Measurements from ENCODE around the gene SLC6A3.
"Not testable (repeated sequence)": the region's sequence is repeated elsewhere in the genome, so short reads cannot be mapped to it uniquely, and the experiment has no call there.

Gene SLC6A3

DNA sequence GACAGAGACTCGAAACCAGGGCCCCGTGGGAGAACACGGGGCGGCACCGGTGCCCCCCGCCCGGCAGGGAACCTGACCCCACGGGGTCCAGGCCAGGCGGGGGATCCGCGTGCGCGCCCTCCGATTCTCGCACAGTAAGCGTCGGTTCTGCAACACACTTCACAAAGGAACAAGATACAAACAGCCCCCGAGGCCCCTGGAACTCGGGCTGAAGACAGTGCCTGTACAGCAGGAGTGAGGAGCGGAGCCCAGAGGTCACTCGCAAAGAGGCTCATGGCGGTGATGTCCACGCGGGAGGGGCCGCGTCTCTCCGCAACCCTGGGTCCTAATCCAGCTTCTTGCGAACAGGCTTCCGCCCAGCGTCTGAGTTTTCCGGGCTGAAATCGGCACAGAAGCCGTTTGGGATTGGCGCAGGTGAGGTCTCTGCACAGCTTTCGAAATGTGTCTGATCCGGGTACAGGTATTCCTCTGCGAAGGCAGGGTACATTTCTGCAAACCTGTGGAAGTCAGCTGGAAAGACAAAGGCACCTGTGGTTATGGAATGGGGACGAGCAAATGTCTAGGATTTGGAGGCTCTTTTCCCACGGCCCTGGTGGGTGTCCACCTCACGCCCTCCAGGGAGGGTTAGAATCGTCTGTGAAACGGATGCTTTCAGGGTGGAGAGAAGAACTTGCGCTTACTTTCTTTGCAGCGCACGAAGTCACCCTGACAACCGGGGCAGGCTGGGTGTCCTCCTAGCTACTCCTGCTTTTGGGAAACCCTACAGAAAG is 18.3 kb upstream of the SLC6A3 start:
- no peak for DNase-seq

- no peak for DNase-seq
Observed at GRCh38 chr5:1462358-1462757, 17.1 kb upstream of the SLC6A3 start.

DNA sequence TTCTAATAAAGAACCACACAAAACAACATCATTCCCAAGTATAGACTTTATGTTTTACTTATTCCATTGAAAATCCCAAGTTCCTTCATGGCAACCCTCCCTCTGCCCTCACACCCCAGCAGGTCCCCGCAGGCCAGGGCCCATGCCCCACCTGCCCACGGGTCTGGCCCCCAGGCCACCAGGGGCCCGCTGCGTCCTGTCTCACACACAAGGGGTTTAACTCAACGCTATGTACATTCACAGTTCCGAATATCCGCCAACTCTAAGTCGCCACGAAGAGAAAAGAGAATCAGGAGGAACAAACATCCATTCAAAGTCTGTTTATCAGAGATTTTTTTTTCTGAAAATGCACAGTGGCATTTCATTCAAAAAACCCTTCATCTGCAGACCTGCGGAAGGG is 16.2 kb upstream of the SLC6A3 start:
- DNase-seq = no peak

DNA sequence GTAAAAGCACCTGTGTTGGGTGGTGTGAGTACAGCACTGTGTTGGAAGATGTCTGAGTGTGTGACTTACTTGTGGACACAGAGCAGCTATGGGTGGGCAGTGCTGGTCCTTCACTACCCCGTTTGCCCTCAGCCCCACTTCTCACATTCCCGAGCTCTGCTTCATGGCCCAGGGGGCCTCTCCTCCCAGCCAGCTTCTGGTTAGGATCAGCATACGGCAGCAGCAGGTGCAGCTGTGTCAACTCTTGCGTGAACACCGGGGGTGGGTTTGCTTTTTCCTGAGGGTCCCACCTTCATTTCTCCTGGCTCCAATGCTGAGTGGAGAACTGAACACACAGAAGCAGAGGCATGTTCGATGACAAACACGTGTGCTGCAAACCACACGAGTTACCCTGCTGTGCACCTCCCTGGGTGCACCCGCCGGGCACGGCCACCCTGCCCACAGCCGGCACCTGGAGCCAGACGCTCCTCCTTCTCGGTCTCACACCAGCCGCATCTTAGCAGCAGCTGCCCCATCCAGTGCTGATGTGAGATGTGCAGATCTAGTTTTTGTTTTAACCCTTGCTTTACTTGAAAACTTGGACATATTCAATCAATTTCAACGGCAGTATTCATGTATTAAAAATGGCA is 14.9 kb upstream of the SLC6A3 start:
- DNase-seq = no peak

DNA sequence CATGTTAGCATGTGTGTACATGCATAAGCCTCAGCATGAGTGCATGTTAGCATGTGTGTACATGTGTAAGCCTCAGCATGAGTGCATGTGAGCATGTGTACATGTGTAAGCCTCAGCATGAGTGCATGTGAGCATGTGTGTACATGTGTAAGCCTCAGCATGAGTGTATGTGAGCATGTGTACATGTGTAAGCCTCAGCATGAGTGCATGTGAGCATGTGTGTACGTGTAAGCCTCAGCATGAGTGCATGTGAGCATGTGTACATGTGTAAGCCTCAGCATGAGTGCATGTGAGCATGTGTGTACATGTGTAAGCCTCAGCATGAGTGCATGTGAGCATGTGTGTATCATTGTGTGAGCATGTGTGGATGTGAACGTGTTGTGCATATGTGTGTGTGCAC is 14.2 kb upstream of the SLC6A3 start:
- DNase-seq = not testable (repeated sequence)

DNA sequence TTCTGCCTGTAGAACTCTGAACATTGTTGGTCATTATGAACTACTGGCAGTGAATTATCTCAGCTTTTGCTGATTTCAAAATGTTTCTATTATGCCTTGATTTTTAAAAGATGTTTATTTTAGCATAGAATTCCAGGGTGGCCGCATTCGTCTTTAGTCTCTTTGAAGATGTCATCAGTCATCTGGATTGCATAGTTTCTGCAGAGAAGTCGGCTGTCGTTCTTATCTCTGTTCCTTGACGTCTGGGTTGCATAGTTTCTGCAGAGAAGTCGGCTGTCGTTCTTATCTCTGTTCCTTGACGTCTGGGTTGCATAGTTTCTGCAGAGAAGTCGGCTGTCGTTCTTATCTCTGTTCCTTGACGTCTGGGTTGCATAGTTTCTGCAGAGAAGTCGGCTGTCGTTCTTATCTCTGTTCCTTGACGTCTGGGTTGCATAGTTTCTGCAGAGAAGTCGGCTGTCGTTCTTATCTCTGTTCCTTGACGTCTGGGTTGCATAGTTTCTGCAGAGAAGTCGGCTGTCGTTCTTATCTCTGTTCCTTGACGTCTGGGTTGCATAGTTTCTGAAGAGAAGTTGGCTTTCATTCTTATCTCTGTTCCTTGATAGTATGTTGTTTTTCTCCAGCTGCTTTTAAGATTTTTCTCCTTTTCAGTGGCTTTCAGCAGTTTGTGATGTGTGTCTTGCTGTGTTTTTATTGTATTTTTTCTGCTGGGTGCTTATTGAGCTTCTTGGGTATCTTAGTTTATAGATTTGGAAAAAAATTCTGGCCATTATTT is 11.1 kb upstream of the SLC6A3 start:
- not testable (repeated sequence) for DNase-seq

GRCh38 chr5:1453613-1454012 is 8.4 kb upstream of the SLC6A3 start:
- no peak for DNase-seq

- DNase-seq = no peak
Observed at GRCh38 chr5:1449081-1449630, 3.9 kb upstream of the SLC6A3 start.

- DNase-seq = no peak
Observed at GRCh38 chr5:1448511-1449011, 3.3 kb upstream of the SLC6A3 start.

- no peak for DNase-seq
Observed at GRCh38 chr5:1447671-1448361, 2.6 kb upstream of the SLC6A3 start.

DNA sequence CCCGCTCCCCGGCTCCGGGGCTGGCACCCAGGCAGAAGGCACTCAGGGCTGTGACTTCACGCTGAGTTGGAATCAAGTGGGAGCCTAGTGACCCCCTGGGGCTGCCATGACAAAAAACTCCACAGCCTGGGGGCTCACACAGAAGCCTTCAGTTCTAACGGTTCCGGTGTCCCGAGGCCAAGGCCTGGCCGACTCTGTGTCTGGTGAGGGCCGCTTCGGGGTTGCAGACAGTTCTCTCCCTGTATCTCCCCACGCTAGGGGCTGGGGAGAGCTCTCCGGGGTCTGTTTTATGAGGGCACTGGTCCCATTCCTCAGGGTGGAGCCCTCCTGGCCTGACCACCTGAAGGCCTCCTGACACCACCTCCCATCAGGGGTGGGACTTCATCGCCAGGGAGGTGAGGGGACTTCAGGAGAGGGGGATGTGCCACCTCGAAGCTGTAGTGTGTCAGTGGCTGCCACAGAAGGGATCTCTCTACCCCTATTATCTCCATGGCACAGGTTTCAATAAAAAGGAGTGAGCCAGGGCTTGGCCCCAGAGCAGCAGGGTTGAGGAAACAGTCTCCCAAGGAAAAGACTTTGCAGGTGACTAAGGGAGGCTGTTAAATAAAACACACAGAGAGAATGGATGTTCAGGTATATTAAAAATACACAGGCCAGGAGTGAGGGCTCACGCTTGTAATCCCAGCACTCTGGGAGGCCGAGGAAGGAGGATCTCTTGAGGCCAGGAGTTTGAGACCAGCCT is 1.5 kb upstream of the SLC6A3 start:
- DNase-seq = no peak

DNA sequence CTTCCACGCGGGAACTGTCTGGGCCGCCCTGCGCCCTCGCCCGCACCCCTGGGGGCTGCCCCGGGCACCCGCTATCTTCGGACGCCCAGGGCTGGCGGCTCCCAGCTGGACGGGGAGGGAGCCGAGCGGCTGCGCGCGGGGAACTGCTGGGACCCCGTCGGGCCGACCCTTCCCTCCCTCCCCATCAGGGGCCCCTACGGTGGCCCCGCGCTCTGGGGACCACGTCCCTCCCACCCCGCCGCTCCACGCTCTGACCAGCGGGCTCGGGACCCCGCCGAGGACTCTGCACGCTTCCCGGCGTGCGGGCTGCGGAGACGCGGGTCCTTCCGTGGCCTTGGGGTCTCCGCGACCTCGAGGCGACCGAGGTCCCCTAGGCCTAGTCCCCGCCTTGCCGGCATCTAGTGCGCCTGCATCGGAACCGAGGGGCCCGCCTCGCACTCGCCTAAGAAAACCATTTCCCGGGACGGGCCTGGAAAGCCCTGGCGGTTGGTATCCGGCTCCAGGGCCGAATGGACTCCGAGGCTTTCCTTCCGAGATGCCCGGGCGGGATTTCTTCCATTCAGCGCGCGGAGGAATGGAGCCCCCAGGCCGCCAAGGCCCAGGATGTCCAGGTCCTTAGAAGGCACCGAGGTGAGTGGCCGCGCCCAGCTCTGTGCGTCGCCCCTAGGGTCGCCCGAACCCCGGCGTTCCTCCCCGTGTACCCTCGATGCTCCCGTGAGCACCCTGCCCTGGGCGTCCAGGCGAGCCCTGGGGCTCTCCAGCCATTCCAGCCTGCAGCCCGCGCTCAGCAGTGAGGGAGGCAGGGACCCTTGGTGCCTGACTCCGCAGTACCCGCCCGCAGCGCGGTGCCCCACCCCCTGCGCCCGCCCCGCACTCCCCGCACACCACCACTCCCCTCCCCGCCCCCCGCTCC is 705 bp upstream of the SLC6A3 start:
- no peak for DNase-seq

- no peak for DNase-seq
Observed at GRCh38 chr5:1444361-1445189, 665 bp downstream of the SLC6A3 start.

GRCh38 chr5:1443991-1444360 is 1.3 kb downstream of the SLC6A3 start:
- DNase-seq = no peak

DNA sequence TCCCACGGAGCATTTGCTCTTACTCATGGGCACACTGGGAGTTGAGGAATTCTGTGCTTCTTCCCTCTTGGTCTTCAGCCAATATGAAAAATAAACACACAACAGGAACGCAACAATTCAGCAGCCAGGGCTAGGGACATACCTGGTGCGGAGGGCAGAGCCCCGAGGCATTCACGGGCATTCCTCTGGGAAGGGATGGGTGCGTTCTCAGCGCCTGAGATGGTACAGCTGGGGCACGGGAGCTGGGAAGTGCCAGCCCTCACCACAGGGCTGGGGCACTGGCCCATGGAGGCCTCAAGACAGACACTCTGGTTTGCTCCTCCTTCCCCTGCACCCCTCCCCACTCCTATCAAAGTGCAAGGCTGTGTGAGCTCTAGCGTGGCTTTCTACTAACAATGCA is 2.1 kb downstream of the SLC6A3 start:
- no peak for DNase-seq

GRCh38 chr5:1442222-1443145 is 2.8 kb downstream of the SLC6A3 start:
- no peak for DNase-seq

- no peak for DNase-seq
Observed at GRCh38 chr5:1441166-1441865, 3.9 kb downstream of the SLC6A3 start.

DNA sequence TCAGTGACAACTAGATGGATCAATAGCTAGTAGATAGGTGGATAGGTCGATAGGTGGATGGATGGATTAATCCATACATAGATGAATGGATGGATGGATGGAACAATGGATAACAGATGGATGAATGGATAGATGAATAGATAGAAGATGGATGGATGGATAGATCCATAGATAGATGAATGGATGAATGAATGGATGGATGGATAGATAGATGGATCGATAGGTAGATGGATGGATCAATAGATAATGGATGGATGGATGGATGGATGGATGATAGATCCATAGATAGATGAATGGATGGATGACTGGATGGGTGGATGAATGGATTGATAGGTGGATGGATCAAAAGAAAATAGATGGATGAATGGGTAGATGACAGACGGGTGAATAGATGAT is 5.1 kb downstream of the SLC6A3 start:
- DNase-seq = no peak
